ENCODE data around the gene AMFR. TPM values are rescaled to one million over a fixed set of nuclear protein-coding genes. Genes with fewer than 3 reads are reported as not detected.

Gene AMFR
- total and polyA plus RNA-seq, 2 of the 13 experiments (the other 11 are each of a cell fraction or from before 2014, with no cell fraction given): 52.9 to 108 TPM

GRCh38 chr16:56356276-56357240 is 68.8 kb downstream of the AMFR start (continued):
- TF ChIP-seq ZNF12 (CRISPR knock-in tag; IDR thresholded peaks at IDR 0.05): 0 out of 2 replicates have a peak, but pooled peaks have one; percentile 59
- peak; percentile 89 for TF ChIP-seq YEATS2 (CRISPR knock-in tag; IDR thresholded peaks at IDR 0.05; ENCODE audit: borderline replicate concordance)
- TF ChIP-seq TOE1 (CRISPR knock-in tag; IDR thresholded peaks at IDR 0.05): peak; percentile 64; the same call in 1 of the 2 replicates
- peak; percentile 43; the same call in 1 of the 2 replicates for TF ChIP-seq ZKSCAN1 (IDR thresholded peaks at IDR 0.05; ENCODE audit: low read length)
- no peak for TF ChIP-seq RELA (CRISPR knock-in tag; IDR thresholded peaks at IDR 0.05)
- peak; percentile 38; the same call in 1 of the 2 replicates for TF ChIP-seq PAXIP1 (CRISPR knock-in tag; conservative IDR thresholded peaks at IDR 0.05)
- 0 out of 2 replicates have a peak, but pooled peaks have one; percentile 39 for TF ChIP-seq CBFB (CRISPR knock-in tag; IDR thresholded peaks at IDR 0.05)
- no peak for TF ChIP-seq MAFF (IDR thresholded peaks at IDR 0.05; ENCODE audit: low read depth, low read length)
- TF ChIP-seq NFIC (IDR thresholded peaks at IDR 0.05; ENCODE audit: low read length): no peak
- no peak for TF ChIP-seq PREB (CRISPR knock-in tag; IDR thresholded peaks at IDR 0.05)
- TF ChIP-seq MIER3 (CRISPR knock-in tag; IDR thresholded peaks at IDR 0.05; ENCODE audit: borderline replicate concordance): peak; percentile 81; the same call in 1 of the 2 replicates
- TF ChIP-seq SKI (IDR thresholded peaks at IDR 0.05; ENCODE audit: partially characterized antibody): peak; percentile 72
- peak; percentile 39; the same call in 1 of the 2 replicates for TF ChIP-seq FOXC1 (CRISPR knock-in tag; IDR thresholded peaks at IDR 0.05; ENCODE audit: borderline replicate concordance)
- no peak for TF ChIP-seq ATF7 (IDR thresholded peaks at IDR 0.05)
- TF ChIP-seq ATF7 (CRISPR knock-in tag; IDR thresholded peaks at IDR 0.05): peak; percentile 70; the same call in 1 of the 2 replicates
- TF ChIP-seq GLI4 (CRISPR knock-in tag; IDR thresholded peaks at IDR 0.05; ENCODE audit: borderline replicate concordance): peak; percentile 29; the same call in 1 of the 2 replicates
- 0 out of 2 replicates have a peak, but pooled peaks have one; percentile 22 for TF ChIP-seq ZFP1 (CRISPR knock-in tag; IDR thresholded peaks at IDR 0.05)
- TF ChIP-seq HOXA9 (CRISPR knock-in tag; IDR thresholded peaks at IDR 0.05; ENCODE audit: borderline replicate concordance): no peak
- TF ChIP-seq ZSCAN29 (CRISPR knock-in tag; conservative IDR thresholded peaks at IDR 0.05): peak; percentile 77
- no peak for TF ChIP-seq TSC22D2 (CRISPR knock-in tag; IDR thresholded peaks at IDR 0.05; ENCODE audit: borderline replicate concordance)
- TF ChIP-seq ZBTB3 (CRISPR knock-in tag; IDR thresholded peaks at IDR 0.05; ENCODE audit: borderline replicate concordance, low read depth): no peak
